Spleen (tissue), 11 donors: Measurements from ENCODE around the gene SPATA12. TPM values are rescaled to one million over a fixed set of nuclear protein-coding genes. Genes with fewer than 3 reads are reported as not detected.
A peak's percentile ranks its signal among the peaks of the same experiment; 100 is the strongest.

Experiments used
- DNase-seq: peaks from one replicate; pipeline ENCODE4 v3.0.0-alpha.2; 2020
- H3K27ac ChIP-seq, 8 donors: fragments of 200-600 bp; sonication (generic) in 7 of 8; 1 replicate in 4 of 8; 2 replicates in 4 of 8; pipeline versions ENCODE4 v1.5.0 to v1.8.0; 2016 to 2021; ENCODE audit warnings: inconsistent platforms in 4 of 8, mild to moderate bottlenecking in 4 of 8, moderate library complexity in 1 of 8
- H3K27me3 ChIP-seq, 7 donors: fragments of 200-600 bp; sonication (generic) in 6 of 7; replicated peaks in 1 of 7; 1 replicate in 4 of 7; 2 replicates in 3 of 7; pipeline versions ENCODE4 v1.5.0 to v1.8.0; 2016 to 2021; ENCODE audit warnings: inconsistent platforms in 3 of 7, mild to moderate bottlenecking in 1 of 7
- H3K36me3 ChIP-seq, 6 donors: fragments of 200-600 bp; sonication (generic) in 5 of 6; 1 replicate in 4 of 6; 2 replicates in 2 of 6; pipeline versions ENCODE4 v1.5.0 to v1.8.0; 2016 to 2021; ENCODE audit warnings: inconsistent platforms in 2 of 6
- H3K4me1 ChIP-seq, 6 donors: fragments of 200-600 bp; sonication (generic) in 5 of 6; 1 replicate in 3 of 6; 2 replicates in 3 of 6; pipeline versions ENCODE4 v1.5.0 to v1.8.0; 2016 to 2021; ENCODE audit warnings: inconsistent platforms in 3 of 6
- H3K4me3 ChIP-seq, 8 donors: fragments of 200-600 bp; sonication (generic) in 7 of 8; 1 replicate in 4 of 8; 2 replicates in 4 of 8; pipeline versions ENCODE4 v1.5.0 to v1.8.0; 2016 to 2021; ENCODE audit warnings: inconsistent platforms in 4 of 8, mild to moderate bottlenecking in 4 of 8, moderate library complexity in 2 of 8
- H3K9me3 ChIP-seq, 8 donors: fragments of 200-600 bp; sonication (generic) in 7 of 8; 1 replicate in 4 of 8; 2 replicates in 4 of 8; pipeline versions ENCODE4 v1.5.0 to v1.8.0; 2016 to 2021; ENCODE audit warnings: inconsistent platforms in 4 of 8
- CTCF ChIP-seq, 11 experiments: fragments of 200-600 bp in 7 of 11; fragments of 450-650 bp in 4 of 11; sonication (generic) in 4 of 11; IDR thresholded peaks in 8 of 11; conservative IDR thresholded peaks in 3 of 11; 1 replicate in 7 of 11; 2 replicates in 4 of 11; pipeline versions ENCODE4 v1.4.0 to v1.8.0; 2016 to 2021; ENCODE audit warnings: antibody characterized with exemption in 11 of 11, inconsistent platforms in 4 of 11, mild to moderate bottlenecking in 1 of 11
- POLR2A ChIP-seq, 3 donors: fragments of 450-650 bp; IDR thresholded peaks; one replicate each; pipeline ENCODE4 v1.5.1; 2017; ENCODE audit warnings: antibody characterized with exemption in 3 of 3, mild to moderate bottlenecking in 1 of 3
- POLR2AphosphoS5 ChIP-seq, 3 donors: sonication (generic); formaldehyde crosslinking; IDR thresholded peaks; one replicate each; pipeline ENCODE4 v1.5.1; 2017; ENCODE audit warnings: antibody characterized with exemption in 3 of 3
- WGBS, 5 donors: extraction: QIAGEN DNeasy Blood & Tissue Kit in 3 of 5; methylation state at CpG; one replicate each; pipeline versions ENCODE4 v1.1.5 to v1.1.7; 2013 to 2018; 5-methylcytosine and 5-hydroxymethylcytosine counted together
- intact Hi-C: fragments of 100-400 bp; cut with DNase I; formaldehyde crosslinking; loops from one replicate; pipeline ENCODE4 v1.15.0; 2023; ENCODE audit warnings: low total_unique reads
- polyA plus RNA-seq, 3 donors: library from polyadenylated mRNA; stranded (reverse); fragments of 200-250 nt; gene quantifications; one replicate each; pipeline ENCODE4 v1.2.1, GENCODE V29; 2013
- total RNA-seq, 7 donors: library from RNA; depleted of rRNA in 3 of 7; stranded (reverse); fragments of >200 nt in 3 of 7; fragmentation: NEBNext Ultra II Directional in 4 of 7; extraction: Animal tissue kit (Norgen Biotek cat#: 25700) in 4 of 7; gene quantifications; one replicate each; pipeline versions ENCODE4 v1.1.0 to v1.2.1, GENCODE V29; 2016 to 2021
- donor health status: healthy with polysubstance abuse.
- donor health status: DM: no; HTN: no; CAD: no; lungs with moderate emphysema.
- donor health status: DM: no; HTN: no; CAD: no.
- donor health status: Bipolar disorder and iron deficiency.
- donor health status: healthy.
- donor health status: DM: no; HTN: no; CAD: no.
- donor health status: DM: yes; HTN: yes; CAD: no.

The SPATA12 gene
- total and polyA plus RNA-seq, 10 donors, result 0.13 to 0.34 (median 0.16) TPM; not detected in 5

GRCh38 chr3:57116501-57116900 is 56.0 kb downstream of the SPATA12 start:
- TF ChIP-seq CTCF (IDR thresholded peaks at IDR 0.05 in 8 of 11, conservative IDR thresholded peaks at IDR 0.05 in 3 of 11), result no peak
- TF ChIP-seq POLR2AphosphoS5 (IDR thresholded peaks at IDR 0.05), result no peak
- TF ChIP-seq POLR2A (IDR thresholded peaks at IDR 0.05), result no peak
- Histone ChIP-seq H3K4me3 (no peak overlapping the region), H3K9me3 (no peaks in the 10 kb centered on the region), H3K4me1 (no peaks in the 10 kb centered on the region), H3K27me3 (no peaks in the 10 kb centered on the region), H3K27ac (no peak overlapping the region), H3K36me3 (no peaks in the 10 kb centered on the region)
- DNase-seq, result no peak
- intact Hi-C loops, result no loop called here
- 86 to 100% (median 95%) methylated on average over 3 of the region's 3 CpGs for WGBS, 5 donors

GRCh38 chr3:57118254-57118653 is 57.8 kb downstream of the SPATA12 start:
- no peak overlapping the region for H3K4me3 ChIP-seq
- intact Hi-C loops, result no loop called here
- no peaks in the 10 kb centered on the region for H3K36me3 ChIP-seq
- H3K4me1 ChIP-seq, result no peaks in the 10 kb centered on the region
- no peak overlapping the region for H3K27ac ChIP-seq
- H3K27me3 ChIP-seq, result peaks cover 0 to 3% (median 0%) of the 10 kb centered on the region in 7 donors
- TF ChIP-seq CTCF (IDR thresholded peaks at IDR 0.05 in 8 of 11, conservative IDR thresholded peaks at IDR 0.05 in 3 of 11) (no peak), POLR2AphosphoS5 (IDR thresholded peaks at IDR 0.05) (no peak), POLR2A (IDR thresholded peaks at IDR 0.05) (no peak)
- H3K9me3 ChIP-seq, result no peaks in the 10 kb centered on the region
- DNase-seq, result no peak
- WGBS, 5 donors, result 56 to 62% (median 57%) methylated on average over 3 of the region's 3 CpGs

GRCh38 chr3:57120040-57120439 is 59.6 kb downstream of the SPATA12 start:
- Histone ChIP-seq H3K4me1 (no peaks in the 10 kb centered on the region), H3K9me3 (no peaks in the 10 kb centered on the region), H3K27ac (peak overlapping the region in 1 of 8 donors; percentile 16), H3K4me3 (no peak overlapping the region), H3K36me3 (no peaks in the 10 kb centered on the region), H3K27me3 (peaks cover 0 to 3% (median 0%) of the 10 kb centered on the region in 7 donors)
- TF ChIP-seq CTCF (IDR thresholded peaks at IDR 0.05 in 8 of 11, conservative IDR thresholded peaks at IDR 0.05 in 3 of 11) (no peak), POLR2A (IDR thresholded peaks at IDR 0.05) (no peak), POLR2AphosphoS5 (IDR thresholded peaks at IDR 0.05) (no peak)
- intact Hi-C loops, result no loop called here
- WGBS, 5 donors, result 69 to 88% (median 77%) methylated on average over 3 of the region's 3 CpGs
- no peak for DNase-seq

GRCh38 chr3:57120451-57121174 is 60.1 kb downstream of the SPATA12 start:
- no peak for DNase-seq
- intact Hi-C loops, result no loop called here

More at GRCh38 chr3:57120451-57121174, 60.1 kb downstream of the SPATA12 start:
- no peaks in the 10 kb centered on the region for H3K9me3 ChIP-seq
- H3K36me3 ChIP-seq, result no peaks in the 10 kb centered on the region
- H3K4me1 ChIP-seq, result peaks cover 0 to 4% (median 0%) of the 10 kb centered on the region in 6 donors
- 69 to 82% (median 80%) methylated on average over 10 of the region's 10 CpGs for WGBS, 5 donors
- peaks cover 0 to 3% (median 0%) of the 10 kb centered on the region in 7 donors for H3K27me3 ChIP-seq
- TF ChIP-seq POLR2AphosphoS5 (IDR thresholded peaks at IDR 0.05), result no peak
- no peak for TF ChIP-seq POLR2A (IDR thresholded peaks at IDR 0.05)
- TF ChIP-seq CTCF (IDR thresholded peaks at IDR 0.05 in 8 of 11, conservative IDR thresholded peaks at IDR 0.05 in 3 of 11), result no peak
- H3K4me3 ChIP-seq, result no peak overlapping the region
- H3K27ac ChIP-seq, result peak overlapping the region in 1 of 8 donors; percentile 16
